Measurements from ENCODE around the gene TMPRSS4. TPM values are rescaled to one million over a fixed set of nuclear protein-coding genes. Genes with fewer than 3 reads are reported as not detected.

TMPRSS4 gene
- total and polyA plus RNA-seq, 9 of the 15 experiments (the other 6 are each of a cell fraction or from before 2014, with no cell fraction given): 4.0 to 10.0 (median 5.6) TPM

DNA sequence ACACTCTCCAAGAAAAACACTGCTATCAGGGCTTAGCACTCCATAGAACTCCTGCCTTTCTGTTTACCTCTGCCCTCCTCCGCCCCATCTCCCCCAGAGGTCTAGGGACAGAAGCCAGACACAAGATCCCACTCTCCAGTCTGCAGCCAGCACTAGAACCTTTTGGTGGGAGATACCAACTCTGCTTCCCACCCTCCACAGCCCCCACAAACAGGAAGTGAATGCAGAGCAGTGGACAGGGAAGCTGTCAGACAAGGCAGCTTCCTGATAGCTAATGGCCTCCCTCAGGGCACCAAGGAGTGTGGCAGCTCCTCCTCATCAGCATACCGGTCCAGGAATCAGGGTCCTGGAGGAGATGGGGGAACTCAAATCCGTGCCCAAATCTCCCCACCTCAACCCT lies 70.6 kb downstream of the TMPRSS4 start (continued):
- TF ChIP-seq YY1 (IDR thresholded peaks at IDR 0.05; ENCODE audit: borderline replicate concordance in 1 of 3, control insufficient read depth in 1 of 3, extremely low read depth in 1 of 3, insufficient read depth in 3 of 3, insufficient read length in 1 of 3, insufficient replicate concordance in 2 of 3, low read depth in 1 of 3, low read length in 2 of 3): peak in 1 of 3 experiments; percentile 38
- no peak for TF ChIP-seq MCM7 (IDR thresholded peaks at IDR 0.05)
- TF ChIP-seq ZNF140 (CRISPR knock-in tag; IDR thresholded peaks at IDR 0.05): no peak
- TF ChIP-seq MXI1 (IDR thresholded peaks at IDR 0.05; ENCODE audit: low read depth, low read length): no peak
- TF ChIP-seq PURB (CRISPR knock-in tag; IDR thresholded peaks at IDR 0.05; ENCODE audit: low read depth): no peak
- no peak for TF ChIP-seq HIVEP1 (CRISPR knock-in tag; IDR thresholded peaks at IDR 0.05)
- TF ChIP-seq CEBPB (tag; IDR thresholded peaks at IDR 0.05): no peak
- no peak for TF ChIP-seq POLR2A (conservative IDR thresholded peaks at IDR 0.05)
- TF ChIP-seq RAD21 (CRISPR knock-in tag; conservative IDR thresholded peaks at IDR 0.05 in 1 of 2, IDR thresholded peaks at IDR 0.05 in 1 of 2): no peak
- TF ChIP-seq STAT5A (IDR thresholded peaks at IDR 0.05; ENCODE audit: borderline replicate concordance, low read length): no peak
- TF ChIP-seq NFYB (IDR thresholded peaks at IDR 0.05; ENCODE audit: extremely low read depth, insufficient read length): no peak
- TF ChIP-seq SMARCA4 (IDR thresholded peaks at IDR 0.05): no peak
- TF ChIP-seq ZNF79 (CRISPR knock-in tag; IDR thresholded peaks at IDR 0.05; ENCODE audit: low read depth): no peak
- no peak for TF ChIP-seq YBX1 (IDR thresholded peaks at IDR 0.05)
- peak; percentile 76 for TF ChIP-seq PKNOX1 (IDR thresholded peaks at IDR 0.05)
- TF ChIP-seq MAFK (IDR thresholded peaks at IDR 0.05; ENCODE audit: low read length): no peak
- TF ChIP-seq ZFP30 (CRISPR knock-in tag; IDR thresholded peaks at IDR 0.05; ENCODE audit: borderline replicate concordance): no peak
- TF ChIP-seq GABPA (tag; conservative IDR thresholded peaks at IDR 0.05; ENCODE audit: low read depth): 0 out of 2 replicates have a peak, but pooled peaks have one; percentile 27
- peak; percentile 68; the same call in 1 of the 2 replicates for TF ChIP-seq SPI1 (IDR thresholded peaks at IDR 0.05; ENCODE audit: borderline replicate concordance, low read depth, low read length)
- TF ChIP-seq, protein P1, sequence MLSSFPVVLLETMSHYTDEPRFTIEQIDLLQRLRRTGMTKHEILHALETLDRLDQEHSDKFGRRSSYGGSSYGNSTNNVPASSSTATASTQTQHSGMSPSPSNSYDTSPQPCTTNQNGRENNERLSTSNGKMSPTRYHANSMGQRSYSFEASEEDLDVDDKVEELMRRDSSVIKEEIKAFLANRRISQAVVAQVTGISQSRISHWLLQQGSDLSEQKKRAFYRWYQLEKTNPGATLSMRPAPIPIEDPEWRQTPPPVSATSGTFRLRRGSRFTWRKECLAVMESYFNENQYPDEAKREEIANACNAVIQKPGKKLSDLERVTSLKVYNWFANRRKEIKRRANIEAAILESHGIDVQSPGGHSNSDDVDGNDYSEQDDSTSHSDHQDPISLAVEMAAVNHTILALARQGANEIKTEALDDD (IDR thresholded peaks at IDR 0.05): no peak
- no peak for TF ChIP-seq FOXA1 (IDR thresholded peaks at IDR 0.05; ENCODE audit: borderline replicate concordance)
- peak; percentile 69 for TF ChIP-seq PRDM10 (IDR thresholded peaks at IDR 0.05; ENCODE audit: partially characterized antibody)
- no peak for TF ChIP-seq LEF1 (IDR thresholded peaks at IDR 0.05)
- no peak for TF ChIP-seq NR2C2 (CRISPR knock-in tag; IDR thresholded peaks at IDR 0.05)
- TF ChIP-seq NR2C2 (tag; IDR thresholded peaks at IDR 0.05): no peak
- TF ChIP-seq SUPT5H (IDR thresholded peaks at IDR 0.05): no peak
